Vagina (tissue), 2 donors: ENCODE measurements around the gene RALB.

Experiments used
- POLR2A ChIP-seq, 2 donors: fragments of 450-650 bp; IDR thresholded peaks; one replicate each; pipeline ENCODE4 v1.6.1; 2017; ENCODE audit warnings: antibody characterized with exemption in 2 of 2, mild to moderate bottlenecking in 2 of 2, moderate library complexity in 2 of 2
- TF ChIP-seq, protein P1 (sequence below), 3 experiments: fragments of 450-650 bp in 2 of 3; fragments of 200-600 bp in 1 of 3; sonication (generic) in 1 of 3; IDR thresholded peaks; one replicate each; pipeline ENCODE4 v1.5.1; 2017 to 2019; ENCODE audit warnings: antibody characterized with exemption in 3 of 3, mild to moderate bottlenecking in 2 of 3, moderate library complexity in 2 of 3

GRCh38 chr2:120312076-120312475 lies 59.4 kb downstream of the RALB start:
- TF ChIP-seq, protein P1, sequence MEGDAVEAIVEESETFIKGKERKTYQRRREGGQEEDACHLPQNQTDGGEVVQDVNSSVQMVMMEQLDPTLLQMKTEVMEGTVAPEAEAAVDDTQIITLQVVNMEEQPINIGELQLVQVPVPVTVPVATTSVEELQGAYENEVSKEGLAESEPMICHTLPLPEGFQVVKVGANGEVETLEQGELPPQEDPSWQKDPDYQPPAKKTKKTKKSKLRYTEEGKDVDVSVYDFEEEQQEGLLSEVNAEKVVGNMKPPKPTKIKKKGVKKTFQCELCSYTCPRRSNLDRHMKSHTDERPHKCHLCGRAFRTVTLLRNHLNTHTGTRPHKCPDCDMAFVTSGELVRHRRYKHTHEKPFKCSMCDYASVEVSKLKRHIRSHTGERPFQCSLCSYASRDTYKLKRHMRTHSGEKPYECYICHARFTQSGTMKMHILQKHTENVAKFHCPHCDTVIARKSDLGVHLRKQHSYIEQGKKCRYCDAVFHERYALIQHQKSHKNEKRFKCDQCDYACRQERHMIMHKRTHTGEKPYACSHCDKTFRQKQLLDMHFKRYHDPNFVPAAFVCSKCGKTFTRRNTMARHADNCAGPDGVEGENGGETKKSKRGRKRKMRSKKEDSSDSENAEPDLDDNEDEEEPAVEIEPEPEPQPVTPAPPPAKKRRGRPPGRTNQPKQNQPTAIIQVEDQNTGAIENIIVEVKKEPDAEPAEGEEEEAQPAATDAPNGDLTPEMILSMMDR (IDR thresholded peaks at IDR 0.05), result no peak
- no peak for TF ChIP-seq POLR2A (IDR thresholded peaks at IDR 0.05)
